Right lobe of liver (tissue), 4 donors: ENCODE measurements around the gene INSRR.

Experiments
- POLR2A ChIP-seq: fragments of 450-650 bp; IDR thresholded peaks from one replicate; pipeline ENCODE4 v1.6.1; 2017; ENCODE audit warnings: antibody characterized with exemption, mild to moderate bottlenecking
- TF ChIP-seq, protein P1 (sequence below), 4 donors: fragments of 200-600 bp in 3 of 4; fragments of 450-650 bp in 1 of 4; IDR thresholded peaks; one replicate each; pipeline versions ENCODE4 v1.5.1 to v1.8.0; 2016 to 2022; ENCODE audit warnings: antibody characterized with exemption in 4 of 4, mild to moderate bottlenecking in 2 of 4
- donor health status: DM: no; HTN: no; CAD: no.
- donor health status: DM: no; HTN: no; CAD: no.
- donor health status: DM: no; HTN: yes; CAD: no.

DNA sequence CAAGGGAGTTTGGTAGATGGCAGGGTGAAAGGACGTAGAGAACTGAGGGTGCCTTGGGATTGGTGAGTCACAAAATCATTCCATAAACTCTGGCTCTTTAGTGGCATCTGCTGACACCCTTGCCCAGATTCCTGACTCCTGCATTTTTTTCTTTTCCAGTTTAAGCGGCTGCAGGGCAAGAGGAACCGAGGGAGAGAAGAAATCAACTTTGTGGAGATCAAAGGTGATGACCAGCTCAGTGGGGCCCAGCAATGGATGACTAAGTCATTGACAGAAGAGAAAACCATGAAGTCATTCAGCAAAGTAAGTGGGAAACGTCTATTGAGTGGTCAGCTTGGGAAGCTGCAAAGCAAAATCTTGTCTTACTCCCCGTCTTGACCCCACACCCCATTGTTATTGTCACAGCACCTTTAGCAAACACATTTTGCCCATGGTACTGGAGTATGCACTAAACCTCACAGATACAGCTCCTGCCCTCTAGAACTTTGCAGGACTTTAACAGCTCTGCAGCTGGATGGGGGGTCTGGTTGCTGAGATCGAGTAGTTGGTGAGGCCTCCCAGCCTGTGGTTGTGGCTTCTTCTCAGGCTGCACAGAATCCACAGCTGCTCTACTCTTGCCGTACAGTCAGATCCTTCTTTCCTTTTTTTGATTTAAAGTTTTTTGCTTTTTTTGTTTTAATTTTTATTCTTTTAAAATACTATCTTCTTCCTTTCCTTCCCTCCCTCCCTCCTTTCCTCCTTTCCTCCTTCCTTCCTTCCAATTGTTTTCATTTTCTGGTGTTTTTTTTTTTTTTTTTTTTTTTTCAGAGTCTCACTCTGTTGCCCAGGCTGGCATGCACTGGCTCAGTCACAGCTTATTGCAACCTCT, 64.2 kb downstream of the INSRR start:
- TF ChIP-seq, protein P1, sequence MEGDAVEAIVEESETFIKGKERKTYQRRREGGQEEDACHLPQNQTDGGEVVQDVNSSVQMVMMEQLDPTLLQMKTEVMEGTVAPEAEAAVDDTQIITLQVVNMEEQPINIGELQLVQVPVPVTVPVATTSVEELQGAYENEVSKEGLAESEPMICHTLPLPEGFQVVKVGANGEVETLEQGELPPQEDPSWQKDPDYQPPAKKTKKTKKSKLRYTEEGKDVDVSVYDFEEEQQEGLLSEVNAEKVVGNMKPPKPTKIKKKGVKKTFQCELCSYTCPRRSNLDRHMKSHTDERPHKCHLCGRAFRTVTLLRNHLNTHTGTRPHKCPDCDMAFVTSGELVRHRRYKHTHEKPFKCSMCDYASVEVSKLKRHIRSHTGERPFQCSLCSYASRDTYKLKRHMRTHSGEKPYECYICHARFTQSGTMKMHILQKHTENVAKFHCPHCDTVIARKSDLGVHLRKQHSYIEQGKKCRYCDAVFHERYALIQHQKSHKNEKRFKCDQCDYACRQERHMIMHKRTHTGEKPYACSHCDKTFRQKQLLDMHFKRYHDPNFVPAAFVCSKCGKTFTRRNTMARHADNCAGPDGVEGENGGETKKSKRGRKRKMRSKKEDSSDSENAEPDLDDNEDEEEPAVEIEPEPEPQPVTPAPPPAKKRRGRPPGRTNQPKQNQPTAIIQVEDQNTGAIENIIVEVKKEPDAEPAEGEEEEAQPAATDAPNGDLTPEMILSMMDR (IDR thresholded peaks at IDR 0.05): no peak
- no peak for TF ChIP-seq POLR2A
